Neural cell (in vitro differentiated cells): ENCODE measurements around the gene HIVEP3.

Source experiments
- EP300 ChIP-seq: fragments of 450-650 bp; conservative IDR thresholded peaks from 2 replicates; pipeline ENCODE4 v1.6.1; 2014; ENCODE audit warnings: antibody characterized with exemption, mild to moderate bottlenecking, moderate library complexity; ENCODE audit not compliant: poor library complexity, severe bottlenecking
- EZH2 ChIP-seq: fragments of 200-600, 300-800 bp; shearing (Covaris generic), sonication (generic); IDR thresholded peaks from 2 replicates; pipeline ENCODE4 v1.6.1; 2014; ENCODE audit warnings: antibody characterized with exemption, low read length, borderline replicate concordance, mild to moderate bottlenecking; ENCODE audit not compliant: insufficient read depth, poor library complexity, severe bottlenecking
- POLR2AphosphoS5 ChIP-seq: IDR thresholded peaks from 2 replicates; pipeline ENCODE4 v1.6.1; 2012
- RAD21 ChIP-seq: fragments of 450-650 bp; conservative IDR thresholded peaks from 2 replicates; pipeline ENCODE4 v1.6.1; 2014; ENCODE audit warnings: antibody characterized with exemption, mild to moderate bottlenecking, moderate library complexity
- SMC3 ChIP-seq: fragments of 450-650 bp; conservative IDR thresholded peaks from 2 replicates; pipeline ENCODE4 v1.6.1; 2014; ENCODE audit warnings: antibody characterized with exemption, mild to moderate bottlenecking, moderate library complexity; ENCODE audit not compliant: poor library complexity
- TF ChIP-seq, protein P1 (sequence below): fragments of 450-650 bp; IDR thresholded peaks from 2 replicates; pipeline ENCODE4 v1.5.1; 2014; ENCODE audit warnings: antibody characterized with exemption, mild to moderate bottlenecking, moderate library complexity; ENCODE audit not compliant: poor library complexity, severe bottlenecking

DNA sequence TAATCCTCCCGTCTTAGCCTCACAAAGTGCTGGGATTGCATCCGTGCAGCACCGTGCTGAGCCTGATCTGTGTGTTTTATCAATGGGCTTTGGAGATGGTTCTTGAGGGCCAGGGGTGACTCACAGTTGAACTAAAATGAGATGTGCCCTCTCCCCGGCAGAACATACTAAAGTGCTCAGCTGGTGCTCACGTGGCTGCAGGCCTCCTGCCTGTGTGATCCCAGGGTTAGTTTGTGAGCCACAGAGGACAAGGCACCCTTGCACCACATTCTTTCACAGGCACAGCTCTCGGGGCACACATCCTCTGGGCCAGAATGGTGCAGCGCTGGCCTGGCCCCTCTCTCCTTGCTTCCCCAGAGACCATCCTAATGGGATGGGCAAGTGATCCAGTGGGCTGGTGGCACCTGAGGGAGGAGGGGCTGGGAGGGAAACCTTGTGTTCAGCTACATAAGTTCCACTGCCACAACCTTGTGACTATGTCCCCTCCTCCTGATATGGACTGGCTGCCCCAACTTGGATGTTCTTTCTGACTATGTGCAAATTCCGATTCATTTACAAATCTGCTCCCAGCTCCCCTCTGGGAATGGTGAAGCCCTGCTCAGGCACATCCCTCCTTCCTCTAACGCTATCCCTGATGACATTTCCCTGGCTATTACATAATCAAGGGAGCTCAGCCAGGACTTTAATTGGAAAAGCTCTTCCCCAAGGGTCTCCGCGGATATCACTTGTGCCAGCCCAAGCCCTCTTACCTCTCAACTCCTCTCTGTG, 237.2 kb downstream of the HIVEP3 start:
- TF ChIP-seq RAD21 (no peak), EZH2 (no peak), EP300 (no peak), POLR2AphosphoS5 (no peak), SMC3 (no peak)
- TF ChIP-seq, protein P1, sequence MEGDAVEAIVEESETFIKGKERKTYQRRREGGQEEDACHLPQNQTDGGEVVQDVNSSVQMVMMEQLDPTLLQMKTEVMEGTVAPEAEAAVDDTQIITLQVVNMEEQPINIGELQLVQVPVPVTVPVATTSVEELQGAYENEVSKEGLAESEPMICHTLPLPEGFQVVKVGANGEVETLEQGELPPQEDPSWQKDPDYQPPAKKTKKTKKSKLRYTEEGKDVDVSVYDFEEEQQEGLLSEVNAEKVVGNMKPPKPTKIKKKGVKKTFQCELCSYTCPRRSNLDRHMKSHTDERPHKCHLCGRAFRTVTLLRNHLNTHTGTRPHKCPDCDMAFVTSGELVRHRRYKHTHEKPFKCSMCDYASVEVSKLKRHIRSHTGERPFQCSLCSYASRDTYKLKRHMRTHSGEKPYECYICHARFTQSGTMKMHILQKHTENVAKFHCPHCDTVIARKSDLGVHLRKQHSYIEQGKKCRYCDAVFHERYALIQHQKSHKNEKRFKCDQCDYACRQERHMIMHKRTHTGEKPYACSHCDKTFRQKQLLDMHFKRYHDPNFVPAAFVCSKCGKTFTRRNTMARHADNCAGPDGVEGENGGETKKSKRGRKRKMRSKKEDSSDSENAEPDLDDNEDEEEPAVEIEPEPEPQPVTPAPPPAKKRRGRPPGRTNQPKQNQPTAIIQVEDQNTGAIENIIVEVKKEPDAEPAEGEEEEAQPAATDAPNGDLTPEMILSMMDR = no peak
